B cell (primary cell): ENCODE results near the gene RNMT. TPM values are rescaled to one million over a fixed set of nuclear protein-coding genes. Genes with fewer than 3 reads are reported as not detected.

ENCODE experiments used
- ATAC-seq: fragments of 200-7000 bp; cut with Tn5 transposase; one replicate; pipeline ENCODE4 v1.10.0; 2021; ENCODE audit warnings: low read depth, mild to moderate bottlenecking, moderate number of reproducible peaks, moderate library complexity
- CTCF ChIA-PET: fragments of 350-600 bp; sonication (Branson Sonifier 250); formaldehyde crosslinking; loops from one replicate; lab custom pipeline; 2021; ENCODE audit warnings: antibody characterized with exemption, inconsistent platforms; lab: Charles Lee
- POLR2A ChIA-PET: fragments of 350-600 bp; sonication (Branson Sonifier 250); formaldehyde crosslinking; loops from one replicate; lab custom pipeline; 2021; ENCODE audit warnings: antibody characterized with exemption; lab: Charles Lee
- DNase-seq: peaks from one replicate; pipeline ENCODE4 v3.0.0; 2013
- H2AFZ ChIP-seq: 2 replicates; pipeline ENCODE4 v1.6.1; 2012; ENCODE audit warnings: mild to moderate bottlenecking, low read depth, low read length; ENCODE audit not compliant: insufficient read depth, poor library complexity, severe bottlenecking
- H3K27ac ChIP-seq, 2 donors: 1 replicate in 1 of 2; 2 replicates in 1 of 2; pipeline ENCODE4 v1.5.1; 2012 to 2013; ENCODE audit warnings: low read length in 2 of 2, mild to moderate bottlenecking in 2 of 2, moderate library complexity in 1 of 2
- H3K27me3 ChIP-seq, 4 experiments: fragments of 200-600 bp in 1 of 4; sonication (generic) in 1 of 4; replicated peaks in 1 of 4; 1 replicate in 2 of 4; 2 replicates in 2 of 4; pipeline versions ENCODE4 v1.6.1 to v1.7.0; 2013 to 2016; ENCODE audit warnings: low read length in 3 of 4, mild to moderate bottlenecking in 2 of 4, mixed read lengths in 1 of 4, moderate library complexity in 1 of 4; ENCODE audit not compliant: insufficient read depth in 4 of 4, control insufficient read depth in 3 of 4; ENCODE audit errors: control extremely low read depth in 1 of 4
- H3K36me3 ChIP-seq, 2 experiments: replicated peaks in 1 of 2; 1 replicate in 1 of 2; 2 replicates in 1 of 2; pipeline versions ENCODE4 v1.6.1 to v1.7.1; 2013; ENCODE audit warnings: low read length in 1 of 2; ENCODE audit not compliant: insufficient read depth in 2 of 2, control insufficient read depth in 1 of 2; ENCODE audit errors: control extremely low read depth in 1 of 2, extremely low read depth in 1 of 2
- H3K4me1 ChIP-seq, 2 donors: fragments of 200-600 bp in 1 of 2; sonication (generic) in 1 of 2; 1 replicate in 1 of 2; 2 replicates in 1 of 2; pipeline versions ENCODE4 v1.5.1 to v1.6.1; 2013 to 2017; ENCODE audit warnings: low read length in 2 of 2; ENCODE audit not compliant: control insufficient read depth in 2 of 2, insufficient read depth in 2 of 2
- H3K4me2 ChIP-seq: replicated peaks from 2 replicates; pipeline ENCODE3; 2012; ENCODE audit warnings: mild to moderate bottlenecking, low read depth, low read length; ENCODE audit not compliant: poor library complexity, severe bottlenecking
- H3K4me3 ChIP-seq, 5 experiments: fragments of 200-600 bp in 1 of 5; sonication (generic) in 1 of 5; 1 replicate in 3 of 5; 2 replicates in 2 of 5; pipeline versions ENCODE4 v1.5.1 to v1.7.0; 2011 to 2016; ENCODE audit warnings: low read length in 4 of 5, mild to moderate bottlenecking in 4 of 5, low read depth in 2 of 5, control low read depth in 1 of 5, moderate library complexity in 1 of 5; ENCODE audit not compliant: insufficient read depth in 1 of 5; ENCODE audit errors: control extremely low read depth in 1 of 5, extremely low read depth in 1 of 5
- H3K79me2 ChIP-seq: fragments of 200-600 bp; sonication (generic); one replicate; pipeline ENCODE4 v1.6.0; 2016; ENCODE audit warnings: low read length; ENCODE audit not compliant: control insufficient read depth, insufficient read depth
- H3K9ac ChIP-seq: fragments of 200-600 bp; sonication (generic); 2 replicates; pipeline ENCODE4 v1.6.1; 2017; ENCODE audit warnings: mild to moderate bottlenecking, low read length, moderate library complexity
- H3K9me3 ChIP-seq, 3 donors: one replicate each; pipeline versions ENCODE4 v1.6.1 to v1.7.1; 2013; ENCODE audit warnings: low read length in 2 of 3; ENCODE audit not compliant: control insufficient read depth in 2 of 3, insufficient read depth in 1 of 3; ENCODE audit errors: control extremely low read depth in 1 of 3
- H4K20me1 ChIP-seq: 2 replicates; pipeline ENCODE4 v1.6.0; 2012; ENCODE audit warnings: mild to moderate bottlenecking, low read length; ENCODE audit not compliant: insufficient read depth, control insufficient read depth, poor library complexity, severe bottlenecking
- H3K27ac Mint-ChIP-seq: one replicate; pipeline ENCODE4 v1.8.0; 2021; ENCODE audit warnings: mixed read lengths
- H3K27me3 Mint-ChIP-seq: one replicate; pipeline ENCODE4 v1.8.0; 2021; ENCODE audit warnings: mixed read lengths
- H3K4me1 Mint-ChIP-seq: one replicate; pipeline ENCODE4 v1.8.0; 2021; ENCODE audit warnings: mixed read lengths
- H3K4me3 Mint-ChIP-seq: one replicate; pipeline ENCODE4 v1.8.0; 2021; ENCODE audit warnings: mixed read lengths
- H3K9me3 Mint-ChIP-seq: one replicate; pipeline ENCODE4 v1.8.0; 2022; ENCODE audit warnings: mixed read lengths; ENCODE audit not compliant: insufficient read depth
- EZH2 ChIP-seq: IDR thresholded peaks from 2 replicates; pipeline ENCODE4 v1.6.1; 2012; ENCODE audit warnings: borderline replicate concordance, low read depth, mild to moderate bottlenecking, moderate library complexity, low read length; ENCODE audit not compliant: insufficient read depth, poor library complexity, severe bottlenecking
- WGBS: methylation state at CpG from one replicate; pipeline ENCODE4 v1.1.5; 2013; ENCODE audit warnings: missing lambda C conversion rate; ENCODE audit not compliant: insufficient coverage; 5-methylcytosine and 5-hydroxymethylcytosine counted together
- intact Hi-C: fragments of 100-400 bp; cut with micrococcal nuclease; formaldehyde crosslinking; loops from one replicate; pipeline ENCODE4 v1.10.0; 2022
- polyA plus RNA-seq: library from polyadenylated mRNA; depleted of rRNA; stranded (reverse); fragments of >200 nt; gene quantifications from 2 replicates; pipeline ENCODE4 v1.2.3, GENCODE V29; 2012
- total RNA-seq, 2 donors: library from RNA; stranded (reverse); fragments of 120-200 nt in 1 of 2; gene quantifications; 1 replicate in 1 of 2; 2 replicates in 1 of 2; pipeline versions ENCODE4 v1.2.3 to v1.2.4, GENCODE V29; 2013 to 2022
- TF ChIP-seq, protein P1 (sequence below): fragments of 200-600 bp; IDR thresholded peaks from one replicate; pipeline ENCODE4 v1.8.0; 2022; ENCODE audit warnings: antibody characterized with exemption, mild to moderate bottlenecking

The RNMT gene
- total and polyA plus RNA-seq, 2 donors (not counting 1 experiment from before 2014, with no cell fraction given), result 15.4 to 57.8 TPM

DNA sequence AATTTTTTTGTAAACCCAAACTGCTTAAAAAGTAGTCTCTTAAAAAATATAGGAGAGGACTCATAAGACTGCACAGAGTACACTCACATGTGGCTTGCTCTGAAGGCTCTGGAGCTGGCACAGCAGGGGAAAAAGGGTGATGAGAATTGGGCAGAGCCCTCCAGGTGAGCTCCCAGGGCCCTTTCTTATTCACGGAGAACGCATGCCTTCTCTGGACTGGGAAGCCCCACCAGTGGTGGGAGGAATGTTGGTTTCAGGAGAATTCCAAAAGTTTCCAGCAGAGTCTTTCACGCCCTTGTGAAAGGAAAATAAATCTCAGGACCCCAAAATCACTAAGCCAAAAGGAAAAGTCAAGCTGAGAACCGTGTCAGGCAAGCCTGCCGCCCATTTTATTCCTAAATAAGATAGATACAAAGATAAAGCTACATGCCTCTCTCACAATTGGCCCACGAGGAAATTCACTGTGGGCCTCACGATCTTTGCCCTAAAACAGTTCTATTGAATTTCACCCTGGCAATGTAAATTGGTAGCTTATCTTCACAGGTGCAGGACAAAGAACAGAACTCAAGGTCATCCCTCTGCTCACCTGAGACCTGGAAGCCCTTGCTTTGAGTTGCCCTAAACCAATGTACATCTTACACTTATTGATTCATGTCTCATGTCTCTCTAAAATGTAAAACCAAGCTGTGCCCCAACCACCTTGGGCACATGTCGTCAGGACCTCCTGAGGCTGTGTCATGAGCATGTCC, 82.0 kb downstream of the RNMT start:
- Mint-ChIP-seq H3K27me3 (peaks cover 36% of the 10 kb centered on the region), H3K9me3 (no peaks in the 10 kb centered on the region), H3K4me3 (no peak overlapping the region), H3K27ac (no peak overlapping the region), H3K4me1 (no peaks in the 10 kb centered on the region)
- DNase-seq (no peak), ATAC-seq (no peak)
- Histone ChIP-seq H2AFZ (no peak overlapping the region), H3K4me1 (no peaks in the 10 kb centered on the region), H3K4me3 (no peak overlapping the region), H3K4me2 (no peak overlapping the region), H3K79me2 (no peaks in the 10 kb centered on the region), H3K9ac (no peak overlapping the region), H3K27me3 (peaks cover 0 to 5% (median 2%) of the 10 kb centered on the region in 4 experiments), H3K9me3 (no peaks in the 10 kb centered on the region), H3K36me3 (no peaks in the 10 kb centered on the region), H4K20me1 (no peaks in the 10 kb centered on the region), H3K27ac (no peak overlapping the region)
- 78% methylated on average over 6 of the region's 8 CpGs for WGBS
- POLR2A ChIA-PET, result no interaction called here
- TF ChIP-seq, protein P1, sequence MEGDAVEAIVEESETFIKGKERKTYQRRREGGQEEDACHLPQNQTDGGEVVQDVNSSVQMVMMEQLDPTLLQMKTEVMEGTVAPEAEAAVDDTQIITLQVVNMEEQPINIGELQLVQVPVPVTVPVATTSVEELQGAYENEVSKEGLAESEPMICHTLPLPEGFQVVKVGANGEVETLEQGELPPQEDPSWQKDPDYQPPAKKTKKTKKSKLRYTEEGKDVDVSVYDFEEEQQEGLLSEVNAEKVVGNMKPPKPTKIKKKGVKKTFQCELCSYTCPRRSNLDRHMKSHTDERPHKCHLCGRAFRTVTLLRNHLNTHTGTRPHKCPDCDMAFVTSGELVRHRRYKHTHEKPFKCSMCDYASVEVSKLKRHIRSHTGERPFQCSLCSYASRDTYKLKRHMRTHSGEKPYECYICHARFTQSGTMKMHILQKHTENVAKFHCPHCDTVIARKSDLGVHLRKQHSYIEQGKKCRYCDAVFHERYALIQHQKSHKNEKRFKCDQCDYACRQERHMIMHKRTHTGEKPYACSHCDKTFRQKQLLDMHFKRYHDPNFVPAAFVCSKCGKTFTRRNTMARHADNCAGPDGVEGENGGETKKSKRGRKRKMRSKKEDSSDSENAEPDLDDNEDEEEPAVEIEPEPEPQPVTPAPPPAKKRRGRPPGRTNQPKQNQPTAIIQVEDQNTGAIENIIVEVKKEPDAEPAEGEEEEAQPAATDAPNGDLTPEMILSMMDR, result no peak
- TF ChIP-seq EZH2, result no peak
- CTCF ChIA-PET, result interaction anchor here (1.3 to 1.5 kb wide), 2 partner anchors 8 to 16 kb away, joined by 4 read pairs; partner anchors contain the start of gene MC5R
- intact Hi-C loops, result no loop called here

DNA sequence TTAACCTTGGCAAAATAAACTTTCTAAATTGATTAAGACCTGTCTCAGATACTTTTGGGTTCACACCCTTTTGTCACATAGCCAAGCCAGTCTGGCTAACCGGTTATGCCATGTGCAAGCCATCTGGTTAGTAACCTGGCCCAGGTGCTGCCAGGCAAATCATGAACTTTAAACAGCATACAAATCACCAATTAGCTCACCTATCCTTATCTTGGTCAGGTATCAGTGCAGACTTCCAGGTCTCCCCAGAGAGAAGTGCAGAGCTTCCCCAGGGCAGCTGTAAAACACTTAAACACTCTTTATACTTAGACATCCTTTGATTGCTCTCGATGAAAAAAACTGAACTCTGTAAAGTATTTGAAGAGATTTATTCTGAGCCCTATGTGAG, 82.6 kb downstream of the RNMT start:
- Histone ChIP-seq H3K4me2 (no peak overlapping the region), H3K79me2 (no peaks in the 10 kb centered on the region), H3K4me3 (no peak overlapping the region), H4K20me1 (no peaks in the 10 kb centered on the region), H3K4me1 (no peaks in the 10 kb centered on the region), H3K9ac (no peak overlapping the region), H2AFZ (no peak overlapping the region), H3K27me3 (peaks cover 0 to 5% (median 1%) of the 10 kb centered on the region in 4 experiments), H3K36me3 (no peaks in the 10 kb centered on the region), H3K9me3 (no peaks in the 10 kb centered on the region), H3K27ac (no peak overlapping the region)
- POLR2A ChIA-PET, result no interaction called here
- no peaks in the 10 kb centered on the region for H3K4me1 Mint-ChIP-seq
- no peak overlapping the region for H3K4me3 Mint-ChIP-seq
- no peak for ATAC-seq
- no peak for DNase-seq
- WGBS, result 0% methylated on average over 1 of the region's 2 CpGs
- no peaks in the 10 kb centered on the region for H3K9me3 Mint-ChIP-seq
- CTCF ChIA-PET, result interaction anchor here (1.5 kb wide), 1 partner anchor 15 kb away, joined by 4 read pairs; the partner anchor contains the start of gene MC5R
- intact Hi-C loops, result no loop called here
- peaks cover 31% of the 10 kb centered on the region for H3K27me3 Mint-ChIP-seq
- TF ChIP-seq EZH2, result no peak
- TF ChIP-seq, protein P1, result no peak
- no peak overlapping the region for H3K27ac Mint-ChIP-seq
